HG03139 (cell line): Measurements from ENCODE around the gene ITGB6.
"Not testable (repeated sequence)": the region's sequence is repeated elsewhere in the genome, so short reads cannot be mapped to it uniquely, and the experiment has no call there.

ENCODE experiments used
- ATAC-seq: cut with Tn5 transposase; IDR thresholded peaks from one replicate; pipeline ENCODE4 v1.9.1; 2021; ENCODE audit not compliant: unreplicated experiment

Gene ITGB6

GRCh38 chr2:160141419-160141818, 58.7 kb downstream of the ITGB6 start:
- no peak for ATAC-seq

DNA sequence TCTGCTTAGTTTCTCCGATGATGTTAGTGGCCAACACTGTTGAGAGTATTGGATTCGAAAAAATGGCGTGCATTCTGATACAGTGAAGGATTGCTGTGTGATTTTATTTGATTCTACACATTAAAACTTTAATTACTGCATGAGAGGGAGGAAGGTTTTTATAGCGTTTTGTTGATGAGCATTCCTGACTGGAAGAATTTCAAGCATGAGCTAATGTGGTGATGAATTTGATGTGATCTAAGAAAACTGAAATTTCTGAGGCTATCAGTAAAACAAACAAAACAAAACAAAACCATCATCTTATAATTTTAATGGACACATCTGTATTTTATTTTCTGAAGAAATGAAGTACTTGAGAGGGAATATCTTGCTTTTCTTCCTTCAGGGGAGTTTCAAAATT, 59.6 kb downstream of the ITGB6 start:
- no peak for ATAC-seq

- ATAC-seq: no peak
These were observed 60.1 kb downstream of the ITGB6 start for GRCh38 chr2:160139991-160140390.

DNA sequence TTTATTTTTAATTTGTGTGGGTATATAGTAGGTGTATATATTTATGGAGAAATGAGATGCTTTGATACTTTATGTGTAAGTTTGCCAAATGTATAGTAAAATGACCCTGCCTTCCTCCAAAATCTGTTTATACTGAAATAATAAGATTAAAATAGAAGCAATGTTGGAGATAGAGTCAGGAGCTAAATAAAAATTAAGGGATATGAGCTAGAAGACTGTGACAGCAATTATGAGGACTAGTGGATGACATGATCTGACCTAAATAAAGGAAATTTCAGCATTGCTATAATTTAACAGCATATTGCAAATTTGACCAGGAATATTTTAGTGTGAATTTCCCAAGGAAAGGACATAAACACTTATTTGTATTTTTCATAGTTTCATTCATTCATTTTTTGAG, 60.7 kb downstream of the ITGB6 start:
- ATAC-seq: no peak

- no peak for ATAC-seq
These were observed 61.7 kb downstream of the ITGB6 start for GRCh38 chr2:160138406-160138805.

DNA sequence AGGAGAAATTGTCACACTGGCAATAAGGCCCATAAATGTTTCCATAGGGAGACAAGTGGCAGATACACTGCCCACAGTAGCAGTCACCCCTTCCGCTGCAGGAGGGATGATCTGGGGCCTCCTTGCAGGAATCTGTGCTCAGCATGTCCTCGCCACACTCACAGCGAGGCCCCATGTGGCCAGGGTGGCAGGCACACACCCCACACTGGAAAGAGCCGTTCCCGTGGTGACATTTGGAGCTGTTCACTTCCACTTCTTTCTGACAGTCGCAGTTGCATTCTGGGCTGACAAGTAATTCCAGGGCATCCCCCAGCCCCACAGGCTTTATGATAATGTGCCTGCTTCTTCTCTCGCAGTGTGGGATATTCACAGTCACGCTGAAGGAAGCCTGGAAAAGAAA, 62.6 kb downstream of the ITGB6 start:
- no peak for ATAC-seq

DNA sequence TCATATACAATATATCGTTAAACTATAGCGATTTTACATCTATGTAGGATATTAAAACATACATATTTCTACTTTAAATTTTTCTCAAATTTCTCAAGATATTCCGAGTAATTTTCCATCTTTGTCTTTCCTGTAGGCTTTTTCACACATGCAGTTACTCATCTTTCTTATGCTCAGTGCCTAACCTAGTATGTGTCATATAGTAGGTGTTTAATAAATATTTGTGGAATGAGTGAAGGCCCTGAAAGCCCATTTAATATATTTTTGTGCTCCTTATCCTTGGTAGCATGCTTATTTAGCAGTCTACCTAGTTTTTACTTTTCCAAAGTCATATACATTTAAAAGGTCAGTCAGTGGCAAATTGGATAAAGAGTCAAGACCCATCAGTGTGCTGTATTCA, 67.3 kb downstream of the ITGB6 start:
- ATAC-seq: no peak

GRCh38 chr2:160126756-160127155, 73.3 kb downstream of the ITGB6 start:
- ATAC-seq: no peak

DNA sequence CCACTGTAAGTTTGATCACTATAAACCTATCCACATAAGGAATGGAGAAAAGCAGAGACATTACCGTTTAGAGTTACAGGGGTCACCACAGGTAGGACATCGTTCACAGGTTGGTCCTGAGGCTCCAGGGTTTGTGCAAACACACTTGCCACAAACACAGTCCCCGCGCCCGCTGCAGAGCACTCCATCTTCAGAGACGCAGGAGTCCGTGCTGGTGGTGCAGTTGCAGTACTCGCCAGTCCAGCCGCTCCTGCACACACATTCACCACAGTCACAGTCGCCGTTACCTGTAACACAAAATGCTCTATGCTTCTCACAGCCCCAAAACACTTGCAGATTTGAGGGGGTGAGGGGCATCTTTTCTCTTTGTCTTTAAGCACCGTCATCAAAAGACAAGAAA, 73.8 kb downstream of the ITGB6 start:
- ATAC-seq: no peak

GRCh38 chr2:160125828-160126227, 74.2 kb downstream of the ITGB6 start:
- ATAC-seq: no peak

DNA sequence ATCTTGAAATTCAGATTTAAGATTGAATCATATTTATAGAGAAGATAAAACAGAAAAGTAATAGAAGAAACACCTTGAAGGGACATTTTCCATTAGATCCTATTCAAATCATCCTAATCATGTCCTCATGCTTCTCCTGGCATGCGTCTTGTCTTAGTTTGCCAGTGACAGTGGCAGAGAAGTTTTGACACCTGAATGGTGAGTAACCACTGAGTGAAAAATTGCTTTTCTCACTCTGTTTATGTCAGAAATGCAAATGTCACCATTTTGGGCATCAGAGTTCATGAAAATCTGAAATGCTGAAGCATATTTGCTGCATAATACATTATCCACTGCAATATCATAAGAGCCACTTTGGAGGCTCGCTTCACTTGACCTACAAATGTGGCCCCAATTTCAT, 74.7 kb downstream of the ITGB6 start:
- no peak for ATAC-seq

DNA sequence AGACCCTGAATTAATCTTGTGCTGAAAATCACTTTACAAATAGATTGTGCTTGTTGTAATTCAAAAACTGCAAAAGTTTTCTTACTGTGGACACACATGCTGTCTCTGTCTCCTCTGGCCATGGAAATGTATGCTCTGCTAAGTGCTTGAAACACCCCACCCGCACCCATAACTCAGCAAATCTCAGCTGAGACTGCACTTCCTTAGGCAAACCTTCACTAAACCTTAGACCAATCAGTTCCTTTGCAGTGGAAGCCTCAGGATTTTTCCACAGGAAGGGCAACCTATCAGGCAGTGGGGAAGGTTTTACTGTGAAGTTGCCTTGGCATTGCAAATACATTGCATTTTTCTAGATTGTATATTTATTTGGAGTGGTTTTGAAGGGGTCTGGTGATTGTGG, 75.5 kb downstream of the ITGB6 start:
- ATAC-seq: no peak

DNA sequence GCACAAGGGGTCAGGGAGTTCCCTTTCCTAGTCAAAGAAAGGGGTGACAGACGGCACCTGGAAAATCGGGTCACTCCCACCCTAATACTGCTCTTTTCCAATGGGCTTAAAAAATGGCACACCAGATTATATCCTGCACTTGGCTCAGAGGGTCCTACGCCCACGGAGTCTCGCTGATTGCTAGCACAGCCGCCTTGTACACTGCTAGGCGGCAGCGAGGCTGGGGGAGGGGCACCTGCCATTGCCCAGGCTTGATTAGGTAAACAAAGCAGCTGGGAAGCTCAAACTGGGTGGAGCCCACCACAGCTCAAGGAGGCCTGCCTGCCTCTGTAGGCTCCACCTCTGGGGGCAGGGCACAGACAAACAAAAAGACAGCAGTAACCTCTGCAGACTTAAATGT, 85.4 kb downstream of the ITGB6 start:
- ATAC-seq: not testable (repeated sequence)

DNA sequence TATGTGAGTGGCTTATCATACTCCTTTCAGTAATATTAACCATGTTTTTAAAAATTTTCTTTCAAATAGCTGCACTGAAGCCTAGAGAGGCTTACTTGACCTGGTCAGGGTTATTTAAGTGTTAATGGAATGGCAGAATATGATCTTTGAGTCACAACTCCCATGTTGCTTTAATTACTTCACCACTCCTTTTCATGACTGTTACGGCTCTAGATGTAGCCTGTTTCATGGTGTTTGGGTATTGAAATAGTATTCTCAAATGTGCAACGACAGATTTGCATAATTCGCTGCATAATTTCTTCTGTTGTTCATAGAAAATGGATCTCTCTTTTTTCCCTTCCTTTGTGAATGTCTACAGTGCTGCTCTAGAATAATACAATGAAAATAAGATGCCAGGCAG, 86.1 kb downstream of the ITGB6 start:
- no peak for ATAC-seq

DNA sequence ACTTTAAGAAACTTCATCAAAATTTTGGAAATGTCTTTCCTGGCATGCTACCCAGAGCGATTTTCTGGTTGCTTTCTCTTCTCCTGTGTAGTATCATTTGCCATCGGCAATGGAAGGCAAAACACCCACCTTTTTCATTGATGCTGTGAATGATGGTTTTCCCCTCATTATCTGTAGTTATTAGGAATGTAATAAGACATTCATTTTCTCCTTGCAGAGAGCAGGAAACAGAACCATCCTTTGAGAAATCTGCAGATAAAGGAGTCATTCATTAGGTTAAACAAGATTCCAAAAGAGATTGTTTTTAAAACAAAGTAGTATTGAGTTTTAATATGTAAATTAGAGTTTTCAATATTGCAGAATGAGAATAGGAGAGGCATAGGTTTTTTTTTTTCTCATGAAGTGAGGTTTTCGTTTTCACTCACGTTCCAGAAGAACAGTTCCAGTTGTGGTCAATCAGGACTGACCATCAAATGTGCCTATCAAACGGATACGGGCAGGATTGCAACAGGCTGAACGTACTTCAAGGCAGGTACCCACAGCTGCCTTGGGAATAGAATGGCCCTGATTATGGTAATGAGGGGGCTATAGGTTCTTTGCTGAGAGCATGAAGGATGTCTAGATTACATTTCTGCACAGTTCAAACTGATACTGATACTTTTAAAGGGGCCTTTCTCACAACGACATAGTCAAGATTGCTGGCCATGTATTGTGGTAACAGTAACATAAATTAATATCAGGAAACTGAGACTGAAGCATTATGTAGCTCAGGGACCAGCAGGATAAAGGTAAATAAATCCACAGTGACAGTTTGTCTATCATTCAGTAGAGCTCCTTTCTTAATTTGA, 87.9 kb downstream of the ITGB6 start:
- ATAC-seq: no peak

DNA sequence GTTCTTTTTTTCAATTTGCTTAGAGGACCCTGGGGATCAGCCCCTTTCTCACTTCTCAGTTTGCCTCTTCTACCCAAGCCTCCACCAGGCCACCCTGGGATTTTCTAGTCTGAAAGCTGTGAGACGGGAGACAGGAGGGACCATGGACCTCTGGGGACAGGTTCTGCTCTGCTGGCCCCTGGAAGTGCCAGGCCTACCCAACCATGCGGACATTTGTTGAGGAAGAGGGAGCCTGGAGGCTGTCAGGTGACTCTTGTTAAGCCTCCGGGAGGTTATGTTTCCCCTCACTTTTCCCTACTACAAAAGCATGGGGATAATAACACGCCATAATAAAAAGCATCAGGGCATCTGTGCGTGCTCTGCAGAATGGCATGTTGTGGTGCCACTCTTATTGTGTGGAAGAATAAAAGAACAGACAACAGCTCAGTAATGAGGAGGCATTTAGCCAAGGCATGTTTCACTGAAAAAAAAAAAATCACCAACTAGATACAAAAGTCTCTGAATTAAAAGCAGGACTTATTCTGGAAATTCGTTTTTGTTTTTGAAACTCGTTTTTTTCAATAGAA, 89.3 kb downstream of the ITGB6 start:
- ATAC-seq: no peak

DNA sequence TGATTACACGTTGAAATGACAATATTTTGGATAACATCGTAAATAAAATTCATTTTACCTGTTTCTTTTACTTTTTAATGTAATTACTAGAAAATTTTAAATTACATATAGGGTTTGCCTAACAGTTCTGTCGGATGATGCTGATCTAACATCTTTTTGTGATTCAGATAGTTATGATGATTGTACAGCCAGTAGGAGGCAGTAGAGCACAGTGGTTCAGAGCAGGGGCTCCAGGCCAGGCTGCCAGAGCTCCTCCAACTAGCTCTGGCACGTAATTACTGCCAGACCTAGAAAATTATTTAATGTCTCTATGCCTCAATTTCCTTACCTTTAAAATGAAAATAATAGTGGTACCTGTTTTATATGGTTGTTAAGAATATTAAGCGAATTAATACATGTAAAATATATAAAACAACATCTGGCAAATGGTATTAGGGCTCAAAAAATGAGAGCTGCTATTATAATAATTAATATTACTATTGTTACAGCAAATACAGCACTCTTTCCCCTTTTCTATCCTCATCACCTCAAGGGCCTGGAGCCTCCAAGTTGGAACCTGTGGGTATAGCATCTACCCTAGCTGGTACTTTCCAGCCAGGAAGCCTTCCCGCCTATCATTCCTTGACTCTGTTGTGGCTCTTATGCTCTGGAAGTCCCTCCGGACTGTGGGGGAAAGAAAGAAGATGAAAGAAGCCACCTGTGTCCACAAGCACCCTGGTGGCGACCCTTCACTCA, 90.0 kb downstream of the ITGB6 start:
- ATAC-seq: peak; percentile 78

- ATAC-seq: no peak
These were observed 90.8 kb downstream of the ITGB6 start for GRCh38 chr2:160109243-160109642.

DNA sequence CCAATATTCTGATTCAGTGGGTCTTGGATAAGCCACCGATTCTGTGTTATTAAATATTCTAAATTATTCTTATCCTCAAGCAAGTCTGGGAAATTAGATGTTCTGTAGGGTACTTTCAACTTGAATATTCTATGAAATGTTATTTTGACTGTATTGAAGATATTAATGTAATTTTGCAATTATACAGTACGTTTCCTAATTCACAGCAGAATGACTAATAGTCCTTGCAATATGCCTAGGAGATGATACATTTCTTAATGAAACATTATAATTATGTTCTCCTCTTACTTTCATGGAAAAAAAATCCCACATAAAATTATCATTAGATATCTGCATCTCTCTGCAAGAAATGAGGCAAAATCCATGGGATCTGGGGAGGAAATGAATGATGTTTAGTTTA, 91.4 kb downstream of the ITGB6 start:
- no peak for ATAC-seq

DNA sequence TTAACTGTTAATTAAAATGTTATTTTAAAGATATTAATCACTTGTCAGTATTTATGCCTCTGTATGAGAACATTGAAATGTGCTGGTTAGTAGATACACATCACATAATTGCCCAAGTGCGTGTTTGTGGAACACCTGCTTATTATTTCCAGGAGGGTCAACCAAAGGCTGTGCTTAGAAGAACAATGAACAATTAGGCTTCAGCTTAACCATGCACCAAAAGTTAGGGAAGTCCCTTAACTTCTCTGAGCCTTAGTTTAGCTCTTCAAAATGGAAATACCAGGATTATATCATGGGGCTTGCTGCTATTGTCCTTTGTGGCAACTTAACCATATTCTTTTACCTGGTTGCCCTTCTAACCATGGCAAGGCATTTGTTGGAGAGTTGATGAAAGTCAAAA, 94.7 kb downstream of the ITGB6 start:
- ATAC-seq: no peak

GRCh38 chr2:160104115-160104514, 96.0 kb downstream of the ITGB6 start:
- ATAC-seq: no peak

DNA sequence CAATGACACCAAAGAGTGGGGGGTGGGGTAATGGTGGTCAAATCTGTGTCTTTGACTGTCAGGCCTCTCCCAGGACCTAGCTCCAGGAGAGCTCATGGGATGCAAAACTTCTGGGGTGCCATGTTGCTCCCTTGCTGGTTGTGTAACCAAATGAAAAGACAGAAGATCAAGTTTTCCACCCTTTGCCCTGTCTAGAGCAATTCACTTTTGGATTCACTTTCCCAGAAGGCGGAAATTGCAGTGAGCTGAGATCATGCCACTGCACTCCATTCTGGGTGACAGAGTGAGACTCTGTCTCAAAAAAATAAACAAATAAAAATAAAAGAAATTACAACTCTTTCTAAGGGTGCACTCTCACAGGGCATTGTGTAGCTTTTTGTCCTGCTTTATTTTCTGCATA, 102.7 kb downstream of the ITGB6 start:
- no peak for ATAC-seq
